ENCODE results near the gene POU2F1. TPM values are rescaled to one million over a fixed set of nuclear protein-coding genes. Genes with fewer than 3 reads are reported as not detected.

POU2F1 gene
- total RNA-seq, 1 donor from 2014 or later = 15.7 TPM

DNA sequence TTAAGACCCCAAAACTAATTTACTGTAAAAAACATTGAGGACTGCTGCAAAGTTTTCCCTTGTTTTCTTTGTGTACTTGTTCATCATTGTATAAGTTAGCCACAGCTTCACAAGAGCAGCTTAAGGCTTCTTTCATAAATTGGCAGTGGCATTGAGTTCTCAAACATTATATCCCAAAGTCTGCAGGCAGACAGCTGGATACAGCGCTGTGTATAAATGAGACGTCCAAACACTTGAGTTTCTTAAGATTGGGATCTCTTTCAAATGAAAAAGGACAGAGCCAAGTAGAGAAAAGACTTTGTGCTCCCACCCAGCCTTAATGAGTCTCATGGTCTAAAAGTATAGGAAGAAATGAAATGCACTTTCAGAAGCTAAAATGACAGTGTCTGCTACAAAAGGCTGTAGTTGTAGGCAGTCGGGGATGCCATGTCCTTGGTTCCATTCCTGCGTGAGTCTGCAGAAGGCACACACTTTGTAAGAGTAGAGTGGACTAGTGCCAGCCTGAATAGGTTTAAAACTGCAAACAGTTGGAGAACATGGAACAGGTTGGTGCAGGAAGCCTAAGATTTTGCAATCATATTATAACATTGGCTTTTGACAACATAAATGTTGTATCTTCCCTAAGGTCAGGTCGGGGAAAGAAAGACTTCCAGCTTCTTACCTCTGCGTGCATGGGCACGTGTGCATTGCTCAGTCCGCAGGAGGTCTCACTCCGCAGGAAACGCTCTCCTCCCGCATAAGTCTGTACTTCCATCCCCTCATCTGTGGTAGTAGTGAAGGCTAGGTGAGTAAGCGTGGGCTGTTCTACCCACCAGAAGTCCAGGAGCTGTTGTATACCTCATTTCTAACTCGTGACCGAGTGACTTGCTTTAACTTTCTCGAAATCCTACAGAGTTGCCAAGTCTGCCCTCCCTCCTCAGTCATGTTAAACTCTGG, 203.3 kb downstream of the POU2F1 start:
- DNase-seq = no peak

DNA sequence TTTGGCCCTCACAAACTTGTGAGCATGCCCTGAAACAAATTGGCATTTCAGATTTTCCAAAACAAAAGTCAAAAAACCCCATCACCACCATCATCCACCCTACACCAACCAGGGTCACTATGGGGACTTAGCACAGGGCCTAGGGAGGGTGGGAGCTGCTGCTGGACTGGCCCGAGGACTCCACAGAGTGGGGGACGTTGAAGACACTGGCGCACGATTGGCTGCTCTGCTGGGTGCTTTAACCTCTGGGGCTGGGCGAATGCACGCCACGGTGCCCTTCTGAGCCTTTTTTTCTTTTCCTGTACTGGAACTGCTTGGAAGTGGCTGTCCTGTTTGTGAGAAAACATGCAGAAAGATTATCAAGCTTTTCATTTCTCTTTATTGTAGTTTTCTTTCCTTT, 204.8 kb downstream of the POU2F1 start:
- DNase-seq = no peak

DNA sequence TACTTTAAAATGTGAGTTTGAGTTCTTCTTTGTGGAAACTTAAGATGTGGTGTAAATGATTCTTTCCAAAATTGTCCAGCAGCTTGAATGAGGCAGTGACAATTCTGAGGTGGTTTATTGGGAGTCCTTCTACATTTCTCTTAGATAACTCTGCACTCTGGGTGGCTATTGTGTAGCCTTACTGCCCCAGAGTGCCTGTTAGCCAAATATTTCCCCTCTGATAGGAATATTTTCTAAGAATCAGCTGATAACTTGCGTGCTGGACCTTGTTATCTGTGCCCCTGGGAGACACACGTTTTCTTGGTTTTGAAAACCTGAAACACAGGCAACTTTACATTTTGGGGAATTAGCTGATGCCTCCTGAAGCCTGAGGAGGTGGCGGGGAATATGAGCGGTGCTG, 206.0 kb downstream of the POU2F1 start:
- no peak for DNase-seq

GRCh38 chr1:167427848-167428247, 207.2 kb downstream of the POU2F1 start:
- no peak for DNase-seq

DNA sequence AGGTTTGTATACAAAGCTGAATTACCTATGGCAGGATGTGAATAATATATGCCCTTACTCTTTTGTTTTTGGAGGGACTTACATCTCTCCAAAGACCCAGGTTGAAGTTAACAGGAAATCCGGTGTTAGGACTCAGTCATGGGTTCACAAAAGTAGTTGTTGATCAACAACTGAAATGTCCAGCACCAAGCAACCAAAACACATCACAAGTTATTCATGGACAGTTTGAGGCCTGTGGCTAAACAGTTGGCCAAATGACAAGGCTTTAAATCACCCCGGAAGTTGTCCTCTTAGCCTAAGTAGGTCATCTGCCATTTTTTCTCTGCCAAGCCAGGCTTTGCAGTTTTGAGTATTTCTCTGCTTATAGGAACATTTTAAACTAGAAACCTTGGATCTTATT, 207.7 kb downstream of the POU2F1 start:
- DNase-seq = no peak

GRCh38 chr1:167429612-167430011, 208.9 kb downstream of the POU2F1 start:
- no peak for DNase-seq

GRCh38 chr1:167430134-167430848, 209.6 kb downstream of the POU2F1 start:
- DNase-seq = no peak

DNA sequence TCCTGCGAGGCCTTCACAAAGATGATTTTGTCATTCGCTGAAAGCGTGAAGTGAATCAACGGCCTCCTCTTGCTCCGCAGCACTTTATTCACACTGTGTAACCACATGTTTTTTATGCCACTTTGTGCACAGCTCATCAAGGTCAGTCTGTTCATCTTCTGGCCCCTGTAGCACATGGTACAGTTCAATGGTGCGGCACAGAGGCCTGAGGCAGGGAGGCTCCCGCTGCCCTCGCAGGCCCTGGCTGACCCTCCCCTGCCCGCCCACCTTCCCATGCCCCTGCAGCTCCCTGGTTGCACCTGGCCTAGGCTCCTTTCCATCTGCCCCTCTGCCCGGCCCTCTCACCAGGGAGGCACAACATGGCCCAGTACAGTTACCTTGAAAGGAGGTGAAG, 210.2 kb downstream of the POU2F1 start:
- no peak for DNase-seq

- no peak for DNase-seq
Observed at GRCh38 chr1:167431261-167431908, 210.7 kb downstream of the POU2F1 start.

DNA sequence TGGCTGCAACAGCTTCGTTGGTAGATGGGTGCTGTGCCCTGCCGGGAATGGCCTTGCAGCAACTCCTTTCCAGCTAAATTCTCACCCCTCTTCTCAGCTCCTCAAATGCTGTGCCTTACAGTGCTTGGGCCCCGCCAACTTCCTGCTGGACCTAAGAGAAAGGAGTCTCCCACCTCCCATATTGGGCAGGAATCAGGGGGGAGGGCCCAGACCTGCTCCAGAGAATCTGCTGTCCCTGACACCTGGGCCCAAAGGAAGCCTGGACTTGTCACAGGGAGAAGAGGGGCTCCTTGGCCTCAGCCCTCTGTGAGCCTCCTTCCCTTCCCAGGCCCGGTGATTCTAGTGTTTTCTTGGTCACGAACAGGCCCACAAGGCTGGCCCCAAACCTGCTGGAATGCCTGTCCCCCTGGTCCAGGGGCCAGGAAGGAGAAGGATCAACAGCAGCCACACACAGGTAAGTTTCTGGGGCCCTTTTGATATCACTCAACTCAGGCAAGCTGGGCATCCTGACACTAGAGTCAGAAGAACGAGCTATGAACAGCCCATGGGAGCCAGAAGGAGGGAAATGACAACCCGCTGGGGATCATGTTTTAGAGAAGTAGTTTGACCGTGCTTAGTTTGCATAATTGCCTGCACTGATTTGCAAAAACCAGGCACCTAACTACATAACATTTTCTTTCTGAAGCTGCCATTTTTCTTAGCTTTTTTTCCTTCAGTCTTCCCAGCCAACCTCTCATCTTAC, 211.4 kb downstream of the POU2F1 start:
- no peak for DNase-seq

DNA sequence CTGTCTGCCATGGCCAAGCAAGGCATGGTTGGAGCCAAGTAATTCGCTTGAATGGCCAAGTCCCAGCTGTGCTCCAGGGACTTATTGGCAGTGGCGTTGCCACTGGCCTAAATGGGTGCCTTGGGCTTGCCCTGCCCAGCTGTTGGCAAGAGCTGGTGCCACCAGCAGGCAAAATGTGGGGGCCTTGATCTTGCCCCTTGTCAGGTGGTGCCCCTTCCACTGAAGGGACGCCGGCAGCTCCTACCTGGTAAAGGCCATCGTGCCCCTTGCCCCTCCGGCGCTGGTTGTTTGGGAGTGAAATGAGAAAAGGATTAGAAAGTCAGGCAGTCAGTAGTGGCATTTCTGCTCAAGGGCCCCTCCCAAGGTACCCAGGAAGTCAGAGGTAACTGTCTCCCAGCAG, 212.1 kb downstream of the POU2F1 start:
- no peak for DNase-seq

GRCh38 chr1:167433884-167434283, 213.2 kb downstream of the POU2F1 start:
- no peak for DNase-seq

DNA sequence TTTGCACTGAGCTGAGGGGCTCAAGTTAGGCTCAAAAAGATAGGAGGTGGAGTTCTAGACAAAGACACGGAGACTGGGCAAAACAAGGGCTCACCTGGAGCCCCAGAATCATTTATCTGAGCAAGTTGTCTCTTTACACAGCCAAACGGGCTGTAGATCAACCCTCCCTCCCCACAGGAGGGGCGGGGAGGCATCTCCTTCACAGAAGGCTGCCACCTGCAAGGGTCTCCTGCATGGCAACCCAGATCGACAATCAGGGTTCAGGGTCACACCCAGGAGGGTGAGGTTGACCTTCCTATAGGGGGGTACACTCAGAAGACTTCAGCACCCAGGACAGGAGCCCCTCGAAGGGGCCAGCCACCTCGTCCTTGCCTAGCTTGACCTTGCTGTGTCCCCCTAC, 213.6 kb downstream of the POU2F1 start:
- DNase-seq = no peak

DNA sequence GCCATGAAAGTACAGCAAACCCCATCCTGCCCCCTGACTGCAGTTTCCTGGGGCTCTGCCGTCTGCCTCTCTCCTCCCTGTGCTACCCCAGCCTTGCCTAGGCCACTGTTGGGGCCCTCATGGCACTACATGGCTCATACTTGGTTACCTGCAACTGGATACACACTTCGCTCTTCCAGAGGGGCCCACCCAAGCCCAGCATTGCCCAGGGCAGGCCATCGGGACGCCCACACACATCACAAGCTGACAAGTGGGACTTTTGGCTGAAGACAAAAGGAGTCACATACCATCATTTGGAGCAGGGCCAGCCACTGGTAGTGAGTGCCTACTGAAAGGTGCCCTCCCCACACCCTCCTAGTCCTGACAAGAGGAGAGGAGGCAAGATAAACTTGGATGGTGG, 214.8 kb downstream of the POU2F1 start:
- DNase-seq = no peak

GRCh38 chr1:167438171-167439138, 217.8 kb downstream of the POU2F1 start:
- no peak for DNase-seq

DNA sequence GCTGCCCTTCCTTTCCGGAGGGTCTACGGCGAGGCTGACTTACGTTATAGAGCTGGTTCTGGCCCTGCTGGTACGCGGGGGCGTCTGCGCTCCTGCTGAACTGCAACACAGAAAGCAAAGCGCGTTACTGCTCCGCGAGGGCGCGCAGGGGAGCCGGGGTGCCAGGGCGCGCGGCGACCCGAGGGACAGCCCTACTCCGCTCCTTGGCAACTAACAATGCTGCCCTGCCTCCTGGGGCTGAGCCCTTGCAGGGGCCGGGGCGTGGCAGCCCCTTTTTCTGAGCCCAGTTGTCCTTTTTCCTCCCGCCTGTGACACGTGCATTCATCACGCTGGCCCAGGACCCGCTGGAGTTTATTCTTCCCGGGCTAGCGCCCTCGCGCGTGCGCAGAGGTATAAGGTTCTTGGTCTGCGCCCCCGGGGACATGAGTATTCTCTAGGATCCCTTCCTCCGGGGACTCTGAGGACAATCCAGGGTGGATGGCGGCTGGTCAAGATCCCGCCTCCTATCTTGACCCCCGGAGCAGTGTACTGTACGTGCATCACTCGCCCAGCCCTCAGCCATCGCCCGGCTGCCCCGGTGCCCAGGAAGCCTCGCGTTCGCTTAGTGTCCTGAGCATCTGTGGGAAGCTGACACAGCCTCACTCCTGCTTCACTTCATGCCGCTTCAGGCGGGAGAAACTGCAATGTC, 218.8 kb downstream of the POU2F1 start:
- no peak for DNase-seq

DNA sequence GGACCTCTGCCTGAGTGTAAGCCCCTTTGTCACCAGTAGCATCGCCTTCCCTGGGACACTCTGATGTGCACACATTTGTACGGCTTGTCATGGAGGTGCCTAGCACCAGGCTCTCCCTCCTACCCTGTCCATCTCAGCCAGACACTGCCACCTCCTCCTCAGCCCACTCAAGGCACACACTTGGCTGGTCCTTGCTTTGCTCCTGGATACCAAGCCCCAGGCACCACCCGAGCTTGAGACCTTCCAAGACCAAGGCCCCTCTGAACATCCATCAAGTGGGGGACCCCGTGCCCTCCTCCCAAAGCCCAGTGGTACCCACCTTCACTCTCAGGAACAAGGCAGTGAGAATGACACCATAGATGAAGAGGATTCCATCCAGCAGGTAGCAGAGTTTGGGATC, 219.7 kb downstream of the POU2F1 start:
- DNase-seq = no peak

DNA sequence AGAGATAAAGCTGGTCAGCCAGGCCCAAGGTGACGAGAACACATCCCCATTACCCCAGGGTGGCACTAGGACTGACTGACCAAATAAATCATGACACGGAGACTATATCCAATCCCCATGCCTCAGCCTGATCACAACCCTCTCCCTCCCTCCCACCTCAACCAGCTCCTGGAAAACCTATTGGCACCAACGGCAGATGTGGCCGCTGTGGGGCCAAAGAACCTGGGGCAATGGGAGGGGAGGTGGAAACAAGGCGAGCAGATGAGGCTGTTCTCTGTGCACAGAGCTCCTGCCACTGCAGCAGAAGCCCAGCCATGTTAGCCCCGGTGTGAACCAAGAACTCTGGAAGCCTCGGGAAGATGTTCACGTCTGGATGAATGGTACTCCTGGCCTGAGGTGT, 220.1 kb downstream of the POU2F1 start:
- DNase-seq = no peak

GRCh38 chr1:167441222-167441621, 220.5 kb downstream of the POU2F1 start:
- DNase-seq = no peak

GRCh38 chr1:167442142-167442848, 221.6 kb downstream of the POU2F1 start:
- DNase-seq = peak; percentile 40
